Activated naive CD8-positive, alpha-beta T cell treated with anti-CD3 and anti-CD28 coated beads, Interleukin-2, amount 10 ng/mL, durations not matched to agents 7 days and 5 days (primary cell): Measurements from ENCODE around the gene ANKRD34A. TPM values are rescaled to one million over a fixed set of nuclear protein-coding genes. Genes with fewer than 3 reads are reported as not detected.
"Not testable (repeated sequence)": the region's sequence is repeated elsewhere in the genome, so short reads cannot be mapped to it uniquely, and the experiment has no call there.

Experiments
- ATAC-seq: fragments of 150-1000 bp; cut with Tn5 transposase; one replicate; pipeline ENCODE4 v1.10.0; 2021; ENCODE audit warnings: low read depth, moderate library complexity
- POLR2A ChIA-PET: fragments of 350-600 bp; sonication (Branson Sonifier 250); formaldehyde crosslinking; loops from one replicate; lab custom pipeline; 2021; ENCODE audit warnings: antibody characterized with exemption; lab: Charles Lee
- DNase-seq: peaks from one replicate; pipeline ENCODE4 v3.0.0; 2021
- H3K27ac Mint-ChIP-seq: one replicate; pipeline ENCODE4 v1.8.0; 2022; ENCODE audit warnings: mild to moderate bottlenecking, mixed read lengths
- H3K27me3 Mint-ChIP-seq: one replicate; pipeline ENCODE4 v1.8.0; 2022; ENCODE audit warnings: mild to moderate bottlenecking, moderate library complexity, mixed read lengths
- H3K36me3 Mint-ChIP-seq: one replicate; pipeline ENCODE4 v1.8.0; 2021; ENCODE audit warnings: mild to moderate bottlenecking, mixed read lengths
- H3K4me1 Mint-ChIP-seq: one replicate; pipeline ENCODE4 v1.8.0; 2021; ENCODE audit warnings: mixed read lengths
- H3K4me3 Mint-ChIP-seq: one replicate; pipeline ENCODE4 v1.8.0; 2022; ENCODE audit warnings: mild to moderate bottlenecking, moderate library complexity, mixed read lengths
- H3K9me3 Mint-ChIP-seq: one replicate; pipeline ENCODE4 v1.8.0; 2021; ENCODE audit warnings: mixed read lengths
- total RNA-seq, 2 experiments: library from RNA; stranded (reverse); gene quantifications; one replicate each; pipeline ENCODE4 v1.2.3, GENCODE V29; 2021

ANKRD34A gene
- total RNA-seq, 2 experiments from 2014 or later, result 2.2 to 2.8 TPM

- not testable (repeated sequence) for H3K9me3 Mint-ChIP-seq, ATAC-seq, H3K27me3 Mint-ChIP-seq, DNase-seq
- POLR2A ChIA-PET, result interaction anchor here (2.3 kb wide), 1 partner anchor 38 kb away, joined by 11 read pairs; the partner anchor contains the start of gene LIX1L
- peak overlapping the region; percentile 78 for H3K27ac Mint-ChIP-seq
- H3K4me3 Mint-ChIP-seq, result peak overlapping the region; percentile 96
- H3K4me1 Mint-ChIP-seq, result peaks cover 24% of the 10 kb centered on the region
- peaks cover 13% of the 10 kb centered on the region for H3K36me3 Mint-ChIP-seq
These were observed 44.1 kb downstream of the ANKRD34A start for GRCh38 chr1:145920297-145920696.

- ATAC-seq (peak; percentile 88), DNase-seq (peak; percentile 52)
- Mint-ChIP-seq H3K27me3 (no peaks in the 10 kb centered on the region), H3K4me3 (peak overlapping the region; percentile 96), H3K9me3 (no peaks in the 10 kb centered on the region), H3K27ac (peak overlapping the region; percentile 98), H3K4me1 (peaks cover 29% of the 10 kb centered on the region), H3K36me3 (peaks cover 16% of the 10 kb centered on the region)
- POLR2A ChIA-PET, result interaction anchor here (0.6 to 3.1 kb wide), 19 partner anchors 8 to 132 kb away, joined by 3 to 42 read pairs (median 5); partner anchors contain the start of genes ANKRD34A, LIX1L, NUDT17 and PIAS3
These were observed 45.1 kb downstream of the ANKRD34A start for GRCh38 chr1:145918992-145919939.

DNA sequence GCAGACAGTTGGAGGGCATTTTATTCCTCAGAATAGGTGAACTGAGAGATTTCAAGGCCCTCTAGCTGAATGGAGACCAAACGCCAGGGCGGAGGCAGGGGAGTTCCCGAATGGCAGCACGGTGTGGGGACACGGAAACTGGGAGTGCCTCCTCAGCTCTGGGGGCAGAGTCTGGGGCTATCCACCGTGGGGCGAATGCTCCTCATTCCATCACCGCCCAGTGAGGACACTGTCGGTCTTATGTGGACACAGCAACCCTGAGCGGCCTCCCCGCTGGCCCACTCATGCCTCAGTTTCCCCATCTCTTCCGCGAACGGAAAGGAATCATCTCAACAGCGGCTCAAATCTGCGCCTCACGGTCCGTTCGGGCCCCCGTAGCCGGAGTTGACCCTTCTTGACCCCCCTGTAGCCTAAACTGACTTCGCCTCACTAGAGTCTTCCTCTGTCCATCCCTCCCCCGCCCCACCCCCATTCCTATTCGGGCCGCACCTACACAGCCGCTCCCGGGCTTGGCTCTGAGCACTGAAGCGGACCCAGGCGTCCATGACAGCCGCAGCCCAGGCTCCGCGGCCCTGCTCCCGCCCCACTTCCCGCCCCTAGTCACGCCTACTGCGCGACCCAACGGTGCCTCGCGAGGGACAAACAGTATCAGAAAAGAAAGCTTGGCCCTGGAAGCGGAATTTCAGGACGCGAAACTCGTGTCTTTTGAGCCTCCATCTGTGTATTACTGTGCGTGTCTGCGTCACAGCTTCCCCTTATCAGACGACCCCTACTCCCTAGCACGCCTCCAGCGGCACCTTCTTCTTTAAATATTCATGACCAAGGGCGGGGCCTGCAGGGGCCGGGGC lies 46.0 kb downstream of the ANKRD34A start, which contains the start of gene PEX11B:
PEX11B (minus strand) TSS at position 574 of the 848 bp plus-strand sequence; CDS start at position 545, 29 bp downstream.
- no peaks in the 10 kb centered on the region for H3K9me3 Mint-ChIP-seq
- peaks cover 20% of the 10 kb centered on the region for H3K36me3 Mint-ChIP-seq
- DNase-seq (peak; percentile 93), ATAC-seq (peak; percentile 88)
- H3K4me1 Mint-ChIP-seq, result peaks cover 34% of the 10 kb centered on the region
- peak within 1 kb of the TSS; percentile 98 for H3K27ac Mint-ChIP-seq
- peak within 1 kb of the TSS; percentile 96 for H3K4me3 Mint-ChIP-seq
- POLR2A ChIA-PET, result interaction anchor here (0.6 to 3.1 kb wide), 20 partner anchors 9 to 133 kb away, joined by 3 to 42 read pairs (median 6); partner anchors contain the start of genes ANKRD34A, LIX1L, NUDT17 and PIAS3
- H3K27me3 Mint-ChIP-seq, result no peaks in the 10 kb centered on the region

GRCh38 chr1:145917595-145917994 lies 46.8 kb downstream of the ANKRD34A start:
- Mint-ChIP-seq H3K4me1 (peaks cover 33% of the 10 kb centered on the region), H3K4me3 (peak overlapping the region; percentile 96), H3K27ac (peak overlapping the region; percentile 98), H3K27me3 (no peaks in the 10 kb centered on the region), H3K36me3 (peaks cover 20% of the 10 kb centered on the region), H3K9me3 (no peaks in the 10 kb centered on the region)
- ATAC-seq, result no peak
- POLR2A ChIA-PET, result interaction anchor here (0.6 to 3.1 kb wide), 8 partner anchors 9 to 134 kb away, joined by 4 to 42 read pairs (median 9); partner anchors contain the start of genes PIAS3 and RBM8A
- DNase-seq, result no peak

- Mint-ChIP-seq H3K36me3 (peaks cover 20% of the 10 kb centered on the region), H3K27me3 (no peaks in the 10 kb centered on the region), H3K9me3 (no peaks in the 10 kb centered on the region), H3K27ac (peak overlapping the region; percentile 66), H3K4me3 (peak overlapping the region; percentile 39), H3K4me1 (peaks cover 33% of the 10 kb centered on the region)
- no peak for DNase-seq
- POLR2A ChIA-PET, result interaction anchor here (2.7 kb wide), 1 partner anchor 10 kb away, joined by 10 read pairs; the partner anchor contains the start of gene RBM8A
- ATAC-seq, result no peak
These were observed 47.6 kb downstream of the ANKRD34A start for GRCh38 chr1:145916745-145917144.

DNA sequence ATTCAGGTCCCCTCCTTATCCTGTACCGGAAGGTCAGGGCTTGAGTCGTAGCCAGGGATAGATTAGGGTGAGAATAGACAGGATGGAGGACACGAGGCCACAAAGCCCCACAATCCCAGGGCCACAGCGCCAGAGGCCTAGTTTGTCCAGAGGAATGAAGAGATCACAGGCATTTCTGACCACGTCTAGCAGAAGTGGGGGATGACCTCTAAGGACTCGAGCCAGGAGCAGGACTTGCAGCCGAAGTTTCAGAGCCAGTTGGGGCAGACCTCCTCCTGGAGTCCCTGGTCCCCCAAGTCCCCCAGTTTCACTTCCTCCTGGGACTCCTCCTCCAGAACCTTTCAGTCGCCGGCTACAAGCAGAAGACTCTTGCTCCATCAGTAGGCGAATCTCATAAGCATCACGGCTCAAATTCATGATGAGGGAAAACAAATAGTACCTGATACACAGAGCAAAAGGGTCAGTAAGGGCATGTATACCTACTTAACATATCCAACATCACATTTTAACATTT lies 52.2 kb downstream of the ANKRD34A start:
- H3K27ac Mint-ChIP-seq, result no peak overlapping the region
- H3K9me3 Mint-ChIP-seq, result no peaks in the 10 kb centered on the region
- H3K27me3 Mint-ChIP-seq, result no peaks in the 10 kb centered on the region
- H3K4me3 Mint-ChIP-seq, result no peak overlapping the region
- ATAC-seq (no peak), DNase-seq (no peak)
- POLR2A ChIA-PET, result no interaction called here
- H3K36me3 Mint-ChIP-seq, result peaks cover 18% of the 10 kb centered on the region
- peaks cover 21% of the 10 kb centered on the region for H3K4me1 Mint-ChIP-seq

Other genes starting within 250 kb of the ANKRD34A start
- under 1 TPM; 0.20 to 0.53 TPM for gene CD160, start 245.1 kb downstream of the ANKRD34A start, total RNA-seq
- gene RNF115, start 140.5 kb downstream of the ANKRD34A start, total RNA-seq, result 10 to 100 TPM; 14.7 to 15.0 TPM
- gene POLR3C, start 140.4 kb downstream of the ANKRD34A start, total RNA-seq, result 10 to 100 TPM; 34.6 to 35.1 TPM
- gene NUDT17, start 118.9 kb downstream of the ANKRD34A start, total RNA-seq, result 1 to 10 TPM; 2.9 to 3.5 TPM
- gene PIAS3, start 105.5 kb downstream of the ANKRD34A start, total RNA-seq, result 10 to 100 TPM; 31.8 to 33.3 TPM
- gene ANKRD35, start 78.7 kb downstream of the ANKRD34A start, total RNA-seq, result under 1 TPM; 0.40 to 0.69 TPM
- 1 to 10 TPM; 2.1 to 2.2 TPM for gene ITGA10, start 54.5 kb downstream of the ANKRD34A start, total RNA-seq
- 10 to 100 TPM; 31.0 to 35.8 TPM for gene PEX11B, start 45.9 kb downstream of the ANKRD34A start, total RNA-seq
- 100 to 1,000 TPM; 157 to 160 TPM for gene RBM8A, start 37.1 kb downstream of the ANKRD34A start, total RNA-seq
- 10 to 100 TPM; 54.0 to 57.5 TPM for gene LIX1L, start 6.6 kb downstream of the ANKRD34A start, total RNA-seq
- gene POLR3GL, start 115 bp upstream of the ANKRD34A start, total RNA-seq, result 10 to 100 TPM; 32.6 to 34.9 TPM
- 100 to 1,000 TPM; 678 to 725 TPM for gene TXNIP, start 32.0 kb upstream of the ANKRD34A start, total RNA-seq
- gene HJV, start 57.2 kb upstream of the ANKRD34A start, total RNA-seq, result not detected
- gene NBPF10, start 180.2 kb upstream of the ANKRD34A start, total RNA-seq, result 1 to 10 TPM; 1.5 to 1.6 TPM